Trophoblast cell (in vitro differentiated cells and primary cell): ENCODE data around the gene XG.

Source experiments
- DNase-seq, 2 donors: peaks; one replicate each; pipeline ENCODE4 v3.0.0-alpha.2; 2016
- H2AFZ ChIP-seq: 2 replicates; pipeline ENCODE4 v1.6.1; 2013; ENCODE audit warnings: low read length, moderate library complexity, mild to moderate bottlenecking; ENCODE audit not compliant: insufficient read depth, poor library complexity
- H2AK5ac ChIP-seq: 2 replicates; pipeline ENCODE4 v1.6.1; 2013; ENCODE audit warnings: mild to moderate bottlenecking, low read length
- H2BK120ac ChIP-seq: 2 replicates; pipeline ENCODE4 v1.6.1; 2013; ENCODE audit warnings: low read length, mild to moderate bottlenecking, moderate library complexity; ENCODE audit not compliant: insufficient read depth, poor library complexity
- H2BK12ac ChIP-seq: 2 replicates; pipeline ENCODE4 v1.6.1; 2013; ENCODE audit warnings: mild to moderate bottlenecking, low read length, moderate library complexity
- H2BK5ac ChIP-seq: 2 replicates; pipeline ENCODE4 v1.6.1; 2013; ENCODE audit warnings: low read length, low read depth, moderate library complexity, mild to moderate bottlenecking; ENCODE audit not compliant: poor library complexity
- H3K14ac ChIP-seq: 2 replicates; pipeline ENCODE4 v1.6.1; 2013; ENCODE audit warnings: mild to moderate bottlenecking, low read length
- H3K18ac ChIP-seq: 2 replicates; pipeline ENCODE4 v1.6.1; 2013; ENCODE audit warnings: mild to moderate bottlenecking, low read length
- H3K23ac ChIP-seq: 2 replicates; pipeline ENCODE4 v1.6.1; 2013; ENCODE audit warnings: low read length
- H3K27ac ChIP-seq: 2 replicates; pipeline ENCODE4 v1.5.1; 2013; ENCODE audit warnings: low read depth, mild to moderate bottlenecking, inconsistent platforms, low read length, moderate library complexity
- H3K27me3 ChIP-seq: 2 replicates; pipeline ENCODE4 v1.6.1; 2013; ENCODE audit warnings: inconsistent platforms, mild to moderate bottlenecking, low read length, moderate library complexity; ENCODE audit not compliant: insufficient read depth
- H3K36me3 ChIP-seq, 2 experiments: 1 replicate in 1 of 2; 2 replicates in 1 of 2; pipeline ENCODE4 v1.6.1; 2013; ENCODE audit warnings: low read length in 2 of 2, mild to moderate bottlenecking in 2 of 2, moderate library complexity in 1 of 2; ENCODE audit not compliant: insufficient read depth in 2 of 2, control insufficient read depth in 1 of 2
- H3K4ac ChIP-seq: 2 replicates; pipeline ENCODE4 v1.6.1; 2013; ENCODE audit warnings: low read depth, mild to moderate bottlenecking, low read length, moderate library complexity
- H3K4me1 ChIP-seq, 2 experiments: 1 replicate in 1 of 2; 2 replicates in 1 of 2; pipeline ENCODE4 v1.6.1; 2013; ENCODE audit warnings: low read length in 2 of 2, mild to moderate bottlenecking in 2 of 2, moderate library complexity in 1 of 2; ENCODE audit not compliant: insufficient read depth in 2 of 2, control insufficient read depth in 1 of 2
- H3K4me2 ChIP-seq: 2 replicates; pipeline ENCODE4 v1.6.1; 2013; ENCODE audit warnings: inconsistent platforms, mild to moderate bottlenecking, low read length, moderate library complexity
- H3K4me3 ChIP-seq: 2 replicates; pipeline ENCODE4 v1.5.1; 2013; ENCODE audit warnings: mild to moderate bottlenecking, low read depth, low read length, inconsistent platforms
- H3K79me1 ChIP-seq: one replicate; pipeline ENCODE4 v1.6.1; 2013; ENCODE audit warnings: low read length
- H3K79me2 ChIP-seq: 2 replicates; pipeline ENCODE4 v1.6.1; 2013; ENCODE audit warnings: low read length, mild to moderate bottlenecking; ENCODE audit not compliant: control insufficient read depth, insufficient read depth, poor library complexity
- H3K9ac ChIP-seq: 2 replicates; pipeline ENCODE4 v1.6.1; 2013; ENCODE audit warnings: mild to moderate bottlenecking, low read length
- H3K9me3 ChIP-seq: 2 replicates; pipeline ENCODE4 v1.6.1; 2013; ENCODE audit warnings: low read depth, mild to moderate bottlenecking, control low read depth, inconsistent platforms, low read length; ENCODE audit not compliant: insufficient read depth
- H4K12ac ChIP-seq: 2 replicates; pipeline ENCODE4 v1.6.1; 2013; ENCODE audit warnings: low read depth, mild to moderate bottlenecking, low read length, moderate library complexity
- H4K8ac ChIP-seq: 2 replicates; pipeline ENCODE4 v1.6.1; 2013; ENCODE audit warnings: low read depth, mild to moderate bottlenecking, low read length, moderate library complexity
- H4K91ac ChIP-seq: one replicate; pipeline ENCODE4 v1.6.1; 2013; ENCODE audit warnings: low read depth, mild to moderate bottlenecking, low read length, moderate library complexity
- WGBS: extraction: QIAGEN DNeasy Blood & Tissue Kit; methylation state at CpG from one replicate; pipeline ENCODE4 v1.1.7; 2013; ENCODE audit warnings: missing lambda C conversion rate; ENCODE audit not compliant: insufficient read length, insufficient coverage; ENCODE audit errors: extremely low coverage; 5-methylcytosine and 5-hydroxymethylcytosine counted together

The XG gene

DNA sequence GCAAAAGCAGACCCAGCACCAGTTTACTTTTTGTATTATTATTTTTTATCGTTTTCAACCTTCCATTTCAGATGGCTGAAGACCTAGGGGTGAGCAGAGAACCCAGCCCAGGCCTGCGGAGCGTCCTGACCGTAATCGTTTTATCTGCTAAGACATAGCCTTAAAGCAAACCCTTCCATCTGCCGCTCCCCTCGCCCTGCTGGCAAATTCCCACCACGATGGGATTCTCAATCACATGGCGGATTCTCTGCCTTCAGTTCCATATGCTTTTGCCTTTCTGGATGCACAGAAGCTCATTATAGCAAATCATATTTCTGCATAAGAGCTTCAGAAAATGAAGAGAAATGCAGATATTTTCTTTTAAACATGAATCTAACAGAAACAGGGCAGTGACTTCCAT, 18.6 kb upstream of the XG start:
- Histone ChIP-seq H2AK5ac (no peak overlapping the region), H3K36me3 (peaks cover 30 to 45% of the 10 kb centered on the region in 2 experiments)

DNA sequence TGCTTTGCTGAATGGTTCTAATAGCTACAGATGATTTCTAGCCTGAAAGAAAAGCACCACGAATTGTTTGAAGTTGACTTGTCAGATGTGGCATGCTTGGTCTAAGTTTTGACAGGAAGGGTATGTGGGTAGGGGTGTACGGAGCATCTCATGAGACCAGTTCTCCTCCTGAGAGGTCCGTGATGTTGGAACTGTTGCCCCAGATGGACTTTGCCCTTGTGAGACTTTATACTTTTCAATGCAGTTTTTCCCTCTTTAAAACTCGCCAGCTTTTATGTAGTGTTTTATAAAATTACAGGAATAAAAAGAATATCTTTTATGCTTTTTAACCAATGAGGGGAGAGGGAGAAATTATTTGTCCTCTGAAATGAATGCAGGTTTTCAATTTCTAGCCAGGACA, 16.6 kb upstream of the XG start:
- Histone ChIP-seq H3K36me3 (peaks cover 29 to 40% of the 10 kb centered on the region in 2 experiments), H2AK5ac (no peak overlapping the region), H3K4ac (no peak overlapping the region), H3K23ac (no peak overlapping the region), H3K4me1 (no peaks in the 10 kb centered on the region), H4K12ac (no peak overlapping the region), H2BK120ac (no peak overlapping the region), H3K4me2 (no peak overlapping the region), H3K79me1 (no peaks in the 10 kb centered on the region), H2BK5ac (no peak overlapping the region), H3K27me3 (no peaks in the 10 kb centered on the region), H3K9me3 (peaks cover 3% of the 10 kb centered on the region), H2AFZ (no peak overlapping the region), H2BK12ac (no peak overlapping the region), H4K8ac (no peak overlapping the region), H3K9ac (no peak overlapping the region), H3K79me2 (no peaks in the 10 kb centered on the region), H4K91ac (no peak overlapping the region), H3K27ac (no peak overlapping the region), H3K14ac (no peak overlapping the region), H3K18ac (no peak overlapping the region), H3K4me3 (no peak overlapping the region)
- WGBS, result no CpG with 5 or more reads among the region's 4 CpGs
- no peak for DNase-seq

More for the DNA sequence above, 18.6 kb upstream of the XG start:
- Histone ChIP-seq H3K79me2 (no peaks in the 10 kb centered on the region), H3K79me1 (no peaks in the 10 kb centered on the region), H3K18ac (no peak overlapping the region), H3K27ac (no peak overlapping the region), H2BK5ac (no peak overlapping the region), H3K9me3 (peaks cover 3% of the 10 kb centered on the region), H2BK120ac (no peak overlapping the region), H3K4me2 (no peak overlapping the region), H3K4me1 (no peaks in the 10 kb centered on the region), H3K27me3 (no peaks in the 10 kb centered on the region), H3K4ac (no peak overlapping the region), H3K4me3 (no peak overlapping the region), H4K8ac (no peak overlapping the region), H4K12ac (no peak overlapping the region), H3K23ac (no peak overlapping the region), H3K9ac (no peak overlapping the region), H2AFZ (no peak overlapping the region), H2BK12ac (no peak overlapping the region), H4K91ac (no peak overlapping the region), H3K14ac (no peak overlapping the region)
- DNase-seq, result no peak
- no CpG with 5 or more reads among the region's 9 CpGs for WGBS

DNA sequence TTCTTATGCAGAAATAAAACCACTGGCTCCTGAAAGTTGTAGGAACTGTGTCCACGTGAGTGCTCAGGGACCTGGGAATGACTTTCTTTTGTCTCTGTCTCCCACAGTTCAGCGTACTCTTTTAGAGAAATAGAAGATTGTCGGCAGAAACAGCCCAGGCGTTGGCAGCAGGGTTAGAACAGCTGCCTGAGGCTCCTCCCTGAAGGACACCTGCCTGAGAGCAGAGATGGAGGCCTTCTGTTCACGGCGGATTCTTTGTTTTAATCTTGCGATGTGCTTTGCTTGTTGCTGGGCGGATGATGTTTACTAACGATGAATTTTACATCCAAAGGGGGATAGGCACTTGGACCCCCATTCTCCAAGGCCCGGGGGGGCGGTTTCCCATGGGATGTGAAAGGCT, 11.2 kb upstream of the XG start:
- Histone ChIP-seq H3K4me3 (no peak overlapping the region), H3K4ac (no peak overlapping the region), H3K79me2 (no peaks in the 10 kb centered on the region), H3K14ac (no peak overlapping the region), H3K27me3 (no peaks in the 10 kb centered on the region), H3K4me2 (no peak overlapping the region), H2BK120ac (no peak overlapping the region), H2AK5ac (no peak overlapping the region), H3K9ac (no peak overlapping the region), H2BK5ac (no peak overlapping the region), H4K91ac (no peak overlapping the region), H3K27ac (no peak overlapping the region), H3K23ac (no peak overlapping the region), H3K18ac (no peak overlapping the region), H4K8ac (no peak overlapping the region), H3K36me3 (peaks cover 22 to 34% of the 10 kb centered on the region in 2 experiments), H4K12ac (no peak overlapping the region), H2AFZ (no peak overlapping the region), H2BK12ac (no peak overlapping the region), H3K9me3 (no peaks in the 10 kb centered on the region), H3K79me1 (no peaks in the 10 kb centered on the region), H3K4me1 (no peaks in the 10 kb centered on the region)
- no peak for DNase-seq
- WGBS, result no CpG with 5 or more reads among the region's 11 CpGs

DNA sequence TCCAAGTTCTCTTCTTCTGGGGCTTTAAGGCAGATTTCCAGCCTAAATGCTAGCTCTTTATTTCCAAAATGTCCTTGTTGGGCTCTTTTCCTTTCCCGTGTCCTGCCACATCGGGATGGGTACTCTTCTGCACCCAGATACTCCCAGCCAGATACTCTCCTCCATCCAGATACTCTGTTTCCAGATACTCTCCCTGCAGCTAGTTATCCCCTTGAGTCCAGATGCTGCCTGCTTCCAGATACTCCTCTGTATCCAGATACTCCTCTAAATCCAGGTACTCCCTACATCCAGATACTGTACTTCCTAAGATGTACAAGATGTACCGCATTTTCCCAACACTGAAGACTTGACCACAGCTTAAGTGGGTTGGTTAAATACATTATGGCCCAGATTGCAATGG, 10.5 kb upstream of the XG start:
- no CpG with 5 or more reads among the region's 3 CpGs for WGBS
- peaks cover 20 to 31% of the 10 kb centered on the region in 2 experiments for H3K36me3 ChIP-seq
- H3K23ac ChIP-seq, result no peak overlapping the region
- H3K9ac ChIP-seq, result no peak overlapping the region
- H4K91ac ChIP-seq, result no peak overlapping the region
- no peaks in the 10 kb centered on the region for H3K27me3 ChIP-seq
- H2BK12ac ChIP-seq, result no peak overlapping the region
- H3K4ac ChIP-seq, result no peak overlapping the region
- H3K4me1 ChIP-seq, result no peaks in the 10 kb centered on the region
- H3K18ac ChIP-seq, result no peak overlapping the region
- H3K9me3 ChIP-seq, result no peaks in the 10 kb centered on the region
- H2AK5ac ChIP-seq, result no peak overlapping the region
- H3K4me2 ChIP-seq, result no peak overlapping the region
- H2BK120ac ChIP-seq, result no peak overlapping the region
- no peak overlapping the region for H3K14ac ChIP-seq
- H2AFZ ChIP-seq, result no peak overlapping the region
- no peak overlapping the region for H3K27ac ChIP-seq
- no peaks in the 10 kb centered on the region for H3K79me2 ChIP-seq
- H3K79me1 ChIP-seq, result no peaks in the 10 kb centered on the region
- H4K12ac ChIP-seq, result no peak overlapping the region
- H2BK5ac ChIP-seq, result no peak overlapping the region
- DNase-seq, result no peak
- no peak overlapping the region for H4K8ac ChIP-seq
- no peak overlapping the region for H3K4me3 ChIP-seq
